Testis (tissue), 5 donors: ENCODE measurements around the gene RUSC1. TPM values are rescaled to one million over a fixed set of nuclear protein-coding genes. Genes with fewer than 3 reads are reported as not detected.
A peak's percentile ranks its signal among the peaks of the same experiment; 100 is the strongest.

Experiments
- DNase-seq: peaks from one replicate; pipeline ENCODE4 v3.0.0-alpha.2; 2019
- H3K27ac ChIP-seq, 2 donors: fragments of 200-600 bp; sonication (generic); one replicate each; pipeline ENCODE4 v1.5.1; 2019
- H3K27me3 ChIP-seq: fragments of 200-600 bp; sonication (generic); one replicate; pipeline ENCODE4 v1.5.1; 2019
- H3K36me3 ChIP-seq: fragments of 200-600 bp; sonication (generic); one replicate; pipeline ENCODE4 v1.5.1; 2017; ENCODE audit warnings: low read depth; ENCODE audit errors: missing control alignments
- H3K4me1 ChIP-seq: fragments of 200-600 bp; sonication (generic); one replicate; pipeline ENCODE4 v1.5.1; 2019
- H3K4me3 ChIP-seq, 2 donors: fragments of 200-600 bp; sonication (generic); one replicate each; pipeline ENCODE4 v1.5.1; 2017 to 2019
- H3K9me3 ChIP-seq: fragments of 200-600 bp; sonication (generic); one replicate; pipeline ENCODE4 v1.5.1; 2017
- CTCF ChIP-seq, 3 experiments: fragments of 450-650 bp in 2 of 3; fragments of 200-600 bp in 1 of 3; sonication (generic) in 1 of 3; IDR thresholded peaks; one replicate each; pipeline ENCODE4 v1.5.1; 2016 to 2019; ENCODE audit warnings: antibody characterized with exemption in 3 of 3, mild to moderate bottlenecking in 2 of 3, moderate library complexity in 1 of 3
- POLR2A ChIP-seq: fragments of 450-650 bp; IDR thresholded peaks from one replicate; pipeline ENCODE4 v1.6.1; 2017; ENCODE audit warnings: antibody characterized with exemption, mild to moderate bottlenecking, moderate library complexity
- WGBS, 2 donors: methylation state at CpG; one replicate each; pipeline ENCODE4 v1.1.5; 2018; 5-methylcytosine and 5-hydroxymethylcytosine counted together
- intact Hi-C: fragments of 100-400 bp; cut with DNase I; formaldehyde crosslinking; loops from one replicate; pipeline ENCODE4 v1.15.1; 2023; ENCODE audit warnings: low total_unique reads
- long read RNA-seq, 2 donors: transcript quantifications; one replicate each; lab custom pipeline, GENCODE V29; 2026
- polyA plus RNA-seq: library from polyadenylated mRNA; stranded (reverse); fragments of 350-450 nt; fragmentation: Illumina TruSeq; extraction: RNeasy Lipid Tissue Mini Kit (QIAGEN cat#74804); gene quantifications from one replicate; pipeline ENCODE4 v1.2.3, GENCODE V29; 2014; ENCODE audit warnings: low read depth, low replicate concordance; ENCODE audit not compliant: insufficient read depth
- total RNA-seq, 2 donors: library from RNA; depleted of rRNA; stranded (reverse); fragments of >200 nt; gene quantifications; one replicate each; pipeline ENCODE4 v1.2.3, GENCODE V29; 2016

RUSC1 gene
- total RNA-seq (10 to 100 TPM; 13.9 to 14.9 TPM), polyA plus RNA-seq (10.8 TPM)
- long read RNA-seq, donor 1, partial matches to known transcripts: 6 of 10 reads
- long read RNA-seq, donor 1, other reads (novel, unspliced or antisense): 0 of 10 reads
- long read RNA-seq, donor 2, partial matches to known transcripts: 0 of 4 reads
- long read RNA-seq, donor 2, other reads (novel, unspliced or antisense): 0 of 4 reads

GRCh38 chr1:155320661-155321617 is at the start of gene RUSC1:
TSS of gene RUSC1 (plus strand) at chr1:155320894. CDS start at chr1:155321774, 880 bp downstream.
- no peaks in the 10 kb centered on the region for H3K27me3 ChIP-seq
- intact Hi-C loops: loop anchor here (10.0 kb wide), 2 partner anchors 66 to 274 kb away; partner anchors contain the start of gene ENTREP3
- no peaks in the 10 kb centered on the region for H3K36me3 ChIP-seq
- H3K9me3 ChIP-seq: no peaks in the 10 kb centered on the region
- WGBS, 2 donors: 20 to 25% methylated on average over 49 to 51 of the region's 51 CpGs
- TF ChIP-seq CTCF (IDR thresholded peaks at IDR 0.05) (no peak), POLR2A (no peak)
- peak within 1 kb of the TSS; percentile 65 to 90 for H3K27ac ChIP-seq
- DNase-seq: peak; percentile 72
- H3K4me3 ChIP-seq: peak within 1 kb of the TSS; percentile 56 to 60
- H3K4me1 ChIP-seq: peaks cover 17% of the 10 kb centered on the region

- Histone ChIP-seq H3K9me3 (no peaks in the 10 kb centered on the region), H3K4me1 (peaks cover 23% of the 10 kb centered on the region), H3K4me3 (peak overlapping the region; percentile 73 to 88), H3K27ac (peak overlapping the region; percentile 94 to 97), H3K27me3 (no peaks in the 10 kb centered on the region), H3K36me3 (no peaks in the 10 kb centered on the region)
- intact Hi-C loops: no loop called here
- TF ChIP-seq POLR2A (no peak), CTCF (IDR thresholded peaks at IDR 0.05) (no peak)
- peak; percentile 35 for DNase-seq
- WGBS, 2 donors: 4 to 5% methylated on average over 33 to 44 of the region's 44 CpGs
Measured at GRCh38 chr1:155272466-155273342, 48.0 kb upstream of the RUSC1 start.

GRCh38 chr1:155273343-155274245 is 47.1 kb upstream of the RUSC1 start, which contains the start of gene CLK2:
TSS of gene CLK2 (minus strand) at chr1:155273504. CDS start at chr1:155270977, 2,527 bp downstream.
- DNase-seq: peak; percentile 95
- Histone ChIP-seq H3K36me3 (no peaks in the 10 kb centered on the region), H3K4me3 (peak within 1 kb of the TSS; percentile 73 to 88), H3K27ac (peak within 1 kb of the TSS; percentile 94 to 97), H3K27me3 (no peaks in the 10 kb centered on the region), H3K9me3 (no peaks in the 10 kb centered on the region), H3K4me1 (peaks cover 31% of the 10 kb centered on the region)
- WGBS, 2 donors: 13 to 19% methylated on average over 19 to 47 of the region's 61 CpGs
- TF ChIP-seq POLR2A: peak; percentile 52
- no peak for TF ChIP-seq CTCF (IDR thresholded peaks at IDR 0.05)
- intact Hi-C loops: no loop called here
